ENCODE data around the gene DNAJC21. TPM values are rescaled to one million over a fixed set of nuclear protein-coding genes. Genes with fewer than 3 reads are reported as not detected.

DNAJC21 gene
- total and polyA plus RNA-seq, 2 experiments from 2014 or later = 35.7 to 37.4 TPM

- Mint-ChIP-seq H3K36me3 (ENCODE audit: low read depth) (no peaks in the 10 kb centered on the region), H3K9me3 (no peaks in the 10 kb centered on the region), H3K4me3 (no peak overlapping the region), H3K27me3 (ENCODE audit: insufficient read depth, low read depth, poor library complexity) (no peaks in the 10 kb centered on the region), H3K27ac (no peak overlapping the region), H3K4me1 (peaks cover 3% of the 10 kb centered on the region; the same call in 1 of the 3 replicates)
- no peaks in the 10 kb centered on the region for H3K9me2 ChIP-seq (ENCODE audit: insufficient read depth)
- DNase-seq (ENCODE audit: low spot score) (no peak), ATAC-seq (no peak)
- H3K27ac ChIP-seq (ENCODE audit: low read depth) = no peak overlapping the region
- no peaks in the 10 kb centered on the region for H3K79me2 ChIP-seq (replicated peaks; ENCODE audit: insufficient read depth)
- no peaks in the 10 kb centered on the region for H3K27me3 ChIP-seq (ENCODE audit: insufficient read depth)
- no peak overlapping the region for H3K4me2 ChIP-seq
- H3F3A ChIP-seq (replicated peaks; ENCODE audit: low read depth) = no peaks in the 10 kb centered on the region
- H2AFZ ChIP-seq = no peak overlapping the region
- no peaks in the 10 kb centered on the region for H3K4me1 ChIP-seq (ENCODE audit: insufficient read depth)
- no peak for TF ChIP-seq REST (IDR thresholded peaks at IDR 0.05; ENCODE audit: unreplicated experiment)
- no peak for TF ChIP-seq POLR2AphosphoS5 (IDR thresholded peaks at IDR 0.05; ENCODE audit: low read depth)
- no peak for TF ChIP-seq JUNB (IDR thresholded peaks at IDR 0.05; ENCODE audit: unreplicated experiment)
- TF ChIP-seq CTCF (conservative IDR thresholded peaks at IDR 0.05; ENCODE audit: low read depth in 2 of 2) = no peak
- no peak for TF ChIP-seq CREB1 (CRISPR knock-in tag; IDR thresholded peaks at IDR 0.05; ENCODE audit: low read depth)
- no peak for TF ChIP-seq STAT1 (IDR thresholded peaks at IDR 0.05; ENCODE audit: unreplicated experiment)
- TF ChIP-seq EZH2phosphoT487 (IDR thresholded peaks at IDR 0.05; ENCODE audit: unreplicated experiment) = no peak
- TF ChIP-seq EZH2 (IDR thresholded peaks at IDR 0.05; ENCODE audit: low read depth, unreplicated experiment) = no peak
- TF ChIP-seq ZNF331 (CRISPR knock-in tag; IDR thresholded peaks at IDR 0.05; ENCODE audit: low read depth) = no peak
- no peak for TF ChIP-seq ETS1 (IDR thresholded peaks at IDR 0.05)
- no peak for TF ChIP-seq NANOG (IDR thresholded peaks at IDR 0.05; ENCODE audit: borderline replicate concordance)
- no peak for TF ChIP-seq ZNF462 (CRISPR knock-in tag; IDR thresholded peaks at IDR 0.05)
- no peak for TF ChIP-seq ZNF114 (CRISPR knock-in tag; IDR thresholded peaks at IDR 0.05)
- H3K4me3 ChIP-seq = no peak overlapping the region
- no peaks in the 10 kb centered on the region for H3K36me3 ChIP-seq (ENCODE audit: insufficient read depth)
- H4K20me1 ChIP-seq (replicated peaks; ENCODE audit: insufficient read depth) = no peaks in the 10 kb centered on the region
Observed at GRCh38 chr5:34886392-34887119, 42.8 kb upstream of the DNAJC21 start.

Data from GM23338 (cell line).